K562 (cell line): Measurements from ENCODE around the gene ARL3. TPM values are rescaled to one million over a fixed set of nuclear protein-coding genes. Genes with fewer than 3 reads are reported as not detected.

ENCODE experiments used
- CHD1 ChIP-seq: fragments of 200-600 bp; sonication (generic); IDR thresholded peaks from one replicate; pipeline ENCODE4 v1.6.1; 2012; ENCODE audit warnings: mild to moderate bottlenecking, moderate library complexity, low read length, inconsistent platforms
- SP1 ChIP-seq: sonication (generic); formaldehyde crosslinking; IDR thresholded peaks from 2 replicates; pipeline ENCODE4 v1.8.1; 2022; ENCODE audit warnings: mild to moderate bottlenecking, missing genetic modification reagents
- ZBTB1 ChIP-seq: sonication (generic); formaldehyde crosslinking; IDR thresholded peaks from 2 replicates; pipeline ENCODE4 v1.8.1; 2023; ENCODE audit warnings: missing genetic modification reagents, low read depth, mild to moderate bottlenecking, borderline replicate concordance
- polyA plus RNA-seq, 8 experiments: library from polyadenylated mRNA; depleted of rRNA in 4 of 8; stranded (reverse) in 5 of 8; unstranded in 3 of 8; fragments of >200 nt; fragmentation: Nextera tagmentation in 2 of 8; fragmentation: Illumina TruSeq in 1 of 8; extraction: Ambion mirVana in 2 of 8; extraction: Trizol in 1 of 8; gene quantifications; 2 replicates each; pipeline versions ENCODE4 v1.2.1 to v1.2.3, GENCODE V29; 2011 to 2014; ENCODE audit warnings: inconsistent platforms in 1 of 8, missing spikeins in 1 of 8
- total RNA-seq, 7 experiments: library from RNA; depleted of rRNA in 6 of 7; stranded (reverse); fragments of >200 nt in 6 of 7; fragmentation: Illumina TruSeq in 2 of 7; extraction: Trizol in 2 of 7; gene quantifications; 2 replicates each; pipeline versions ENCODE4 v1.2.1 to v1.2.3, GENCODE V29; 2011 to 2021; ENCODE audit warnings: low replicate concordance in 1 of 7
- TF ChIP-seq, protein P1 (sequence below): sonication (generic); formaldehyde crosslinking; IDR thresholded peaks from 2 replicates; pipeline ENCODE4 v1.8.1; 2023; ENCODE audit warnings: mild to moderate bottlenecking, missing genetic modification reagents
- TF ChIP-seq, protein P2 (sequence below): fragments of 250-450 bp; sonication (Bioruptor Pico); IDR thresholded peaks from 2 replicates; pipeline ENCODE4 v1.5.0; 2022; ENCODE audit warnings: mild to moderate bottlenecking
- TF ChIP-seq, protein P3 (sequence below), 2 experiments: IDR thresholded peaks; 2 replicates each; pipeline ENCODE4 v1.6.1; 2012; ENCODE audit warnings: improper control_type of control experiment in 2 of 2, low read depth in 2 of 2, low read length in 2 of 2, borderline replicate concordance in 1 of 2
- TF ChIP-seq, protein P4 (sequence below): fragments of 450-650 bp; formaldehyde crosslinking; IDR thresholded peaks from 2 replicates; pipeline ENCODE4 v1.4.0; 2020; ENCODE audit warnings: mild to moderate bottlenecking, moderate library complexity

ARL3 gene
- total and polyA plus RNA-seq, 9 of the 15 experiments (the other 6 are each of a cell fraction or from before 2014, with no cell fraction given), result 2.9 to 8.9 (median 4.8) TPM

DNA sequence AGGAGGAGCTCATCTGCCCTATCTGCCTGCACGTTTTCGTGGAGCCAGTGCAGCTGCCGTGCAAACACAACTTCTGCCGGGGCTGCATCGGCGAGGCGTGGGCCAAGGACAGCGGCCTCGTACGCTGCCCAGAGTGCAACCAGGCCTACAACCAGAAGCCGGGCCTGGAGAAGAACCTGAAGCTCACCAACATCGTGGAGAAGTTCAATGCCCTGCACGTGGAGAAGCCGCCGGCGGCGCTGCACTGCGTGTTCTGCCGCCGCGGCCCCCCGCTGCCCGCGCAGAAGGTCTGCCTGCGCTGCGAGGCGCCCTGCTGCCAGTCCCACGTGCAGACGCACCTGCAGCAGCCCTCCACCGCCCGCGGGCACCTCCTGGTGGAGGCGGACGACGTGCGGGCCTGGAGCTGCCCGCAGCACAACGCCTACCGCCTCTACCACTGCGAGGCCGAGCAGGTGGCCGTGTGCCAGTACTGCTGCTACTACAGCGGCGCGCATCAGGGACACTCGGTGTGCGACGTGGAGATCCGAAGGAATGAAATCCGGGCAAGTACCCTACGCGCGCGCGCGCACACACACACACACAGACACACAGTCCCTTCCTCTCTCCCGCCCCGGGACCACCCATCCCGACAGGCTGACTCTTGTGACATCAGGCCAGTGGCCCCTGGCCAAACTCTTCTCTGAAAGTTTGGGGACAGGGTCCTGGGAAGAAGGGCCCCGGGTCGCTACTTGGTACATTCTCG, 69.4 kb downstream of the ARL3 start (continued):
- TF ChIP-seq, protein P1, sequence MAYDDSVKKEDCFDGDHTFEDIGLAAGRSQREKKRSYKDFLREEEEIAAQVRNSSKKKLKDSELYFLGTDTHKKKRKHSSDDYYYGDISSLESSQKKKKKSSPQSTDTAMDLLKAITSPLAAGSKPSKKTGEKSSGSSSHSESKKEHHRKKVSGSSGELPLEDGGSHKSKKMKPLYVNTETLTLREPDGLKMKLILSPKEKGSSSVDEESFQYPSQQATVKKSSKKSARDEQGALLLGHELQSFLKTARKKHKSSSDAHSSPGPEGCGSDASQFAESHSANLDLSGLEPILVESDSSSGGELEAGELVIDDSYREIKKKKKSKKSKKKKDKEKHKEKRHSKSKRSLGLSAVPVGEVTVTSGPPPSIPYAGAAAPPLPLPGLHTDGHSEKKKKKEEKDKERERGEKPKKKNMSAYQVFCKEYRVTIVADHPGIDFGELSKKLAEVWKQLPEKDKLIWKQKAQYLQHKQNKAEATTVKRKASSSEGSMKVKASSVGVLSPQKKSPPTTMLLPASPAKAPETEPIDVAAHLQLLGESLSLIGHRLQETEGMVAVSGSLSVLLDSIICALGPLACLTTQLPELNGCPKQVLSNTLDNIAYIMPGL (CRISPR knock-in tag), result peak; percentile 58; the same call in 1 of the 2 replicates
- TF ChIP-seq, protein P2, sequence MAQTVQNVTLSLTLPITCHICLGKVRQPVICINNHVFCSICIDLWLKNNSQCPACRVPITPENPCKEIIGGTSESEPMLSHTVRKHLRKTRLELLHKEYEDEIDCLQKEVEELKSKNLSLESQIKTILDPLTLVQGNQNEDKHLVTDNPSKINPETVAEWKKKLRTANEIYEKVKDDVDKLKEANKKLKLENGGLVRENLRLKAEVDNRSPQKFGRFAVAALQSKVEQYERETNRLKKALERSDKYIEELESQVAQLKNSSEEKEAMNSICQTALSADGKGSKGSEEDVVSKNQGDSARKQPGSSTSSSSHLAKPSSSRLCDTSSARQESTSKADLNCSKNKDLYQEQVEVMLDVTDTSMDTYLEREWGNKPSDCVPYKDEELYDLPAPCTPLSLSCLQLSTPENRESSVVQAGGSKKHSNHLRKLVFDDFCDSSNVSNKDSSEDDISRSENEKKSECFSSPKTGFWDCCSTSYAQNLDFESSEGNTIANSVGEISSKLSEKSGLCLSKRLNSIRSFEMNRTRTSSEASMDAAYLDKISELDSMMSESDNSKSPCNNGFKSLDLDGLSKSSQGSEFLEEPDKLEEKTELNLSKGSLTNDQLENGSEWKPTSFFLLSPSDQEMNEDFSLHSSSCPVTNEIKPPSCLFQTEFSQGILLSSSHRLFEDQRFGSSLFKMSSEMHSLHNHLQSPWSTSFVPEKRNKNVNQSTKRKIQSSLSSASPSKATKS (CRISPR knock-in tag), result no peak
- TF ChIP-seq, protein P3, sequence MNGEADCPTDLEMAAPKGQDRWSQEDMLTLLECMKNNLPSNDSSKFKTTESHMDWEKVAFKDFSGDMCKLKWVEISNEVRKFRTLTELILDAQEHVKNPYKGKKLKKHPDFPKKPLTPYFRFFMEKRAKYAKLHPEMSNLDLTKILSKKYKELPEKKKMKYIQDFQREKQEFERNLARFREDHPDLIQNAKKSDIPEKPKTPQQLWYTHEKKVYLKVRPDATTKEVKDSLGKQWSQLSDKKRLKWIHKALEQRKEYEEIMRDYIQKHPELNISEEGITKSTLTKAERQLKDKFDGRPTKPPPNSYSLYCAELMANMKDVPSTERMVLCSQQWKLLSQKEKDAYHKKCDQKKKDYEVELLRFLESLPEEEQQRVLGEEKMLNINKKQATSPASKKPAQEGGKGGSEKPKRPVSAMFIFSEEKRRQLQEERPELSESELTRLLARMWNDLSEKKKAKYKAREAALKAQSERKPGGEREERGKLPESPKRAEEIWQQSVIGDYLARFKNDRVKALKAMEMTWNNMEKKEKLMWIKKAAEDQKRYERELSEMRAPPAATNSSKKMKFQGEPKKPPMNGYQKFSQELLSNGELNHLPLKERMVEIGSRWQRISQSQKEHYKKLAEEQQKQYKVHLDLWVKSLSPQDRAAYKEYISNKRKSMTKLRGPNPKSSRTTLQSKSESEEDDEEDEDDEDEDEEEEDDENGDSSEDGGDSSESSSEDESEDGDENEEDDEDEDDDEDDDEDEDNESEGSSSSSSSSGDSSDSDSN (IDR thresholded peaks at IDR 0.05; ENCODE audit: borderline replicate concordance in 1 of 2, low read depth in 2 of 2, low read length in 2 of 2), result peak in 1 of 2 experiments; percentile 59; a peak in 1 of 4 replicates
- TF ChIP-seq SP1 (CRISPR knock-in tag), result peak; percentile 21
- TF ChIP-seq, protein P4, sequence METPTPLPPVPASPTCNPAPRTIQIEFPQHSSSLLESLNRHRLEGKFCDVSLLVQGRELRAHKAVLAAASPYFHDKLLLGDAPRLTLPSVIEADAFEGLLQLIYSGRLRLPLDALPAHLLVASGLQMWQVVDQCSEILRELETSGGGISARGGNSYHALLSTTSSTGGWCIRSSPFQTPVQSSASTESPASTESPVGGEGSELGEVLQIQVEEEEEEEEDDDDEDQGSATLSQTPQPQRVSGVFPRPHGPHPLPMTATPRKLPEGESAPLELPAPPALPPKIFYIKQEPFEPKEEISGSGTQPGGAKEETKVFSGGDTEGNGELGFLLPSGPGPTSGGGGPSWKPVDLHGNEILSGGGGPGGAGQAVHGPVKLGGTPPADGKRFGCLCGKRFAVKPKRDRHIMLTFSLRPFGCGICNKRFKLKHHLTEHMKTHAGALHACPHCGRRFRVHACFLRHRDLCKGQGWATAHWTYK (CRISPR knock-in tag), result peak; percentile 22; the same call in 1 of the 2 replicates
- TF ChIP-seq CHD1, result peak; percentile 61
- TF ChIP-seq ZBTB1, result 0 out of 2 replicates have a peak, but pooled peaks have one; percentile 16
